Activated effector memory CD4-positive, alpha-beta T cell treated with Interleukin-2 at 50 U/mL for 16 hours (primary cell): ENCODE data around the gene ONECUT2.

ENCODE experiments used
- DNase-seq: peaks from one replicate; pipeline ENCODE4 v3.0.0-alpha.2; 2020

The ONECUT2 gene

GRCh38 chr18:57431467-57432080, 3.6 kb upstream of the ONECUT2 start:
- no peak for DNase-seq

GRCh38 chr18:57432140-57432539, 3.0 kb upstream of the ONECUT2 start:
- no peak for DNase-seq

- DNase-seq: no peak
These were observed 2.3 kb upstream of the ONECUT2 start for GRCh38 chr18:57432751-57433400.

GRCh38 chr18:57433482-57433881, 1.7 kb upstream of the ONECUT2 start:
- no peak for DNase-seq

GRCh38 chr18:57433934-57434535, 1.1 kb upstream of the ONECUT2 start:
- DNase-seq: no peak

- DNase-seq: no peak
These were observed 644 bp downstream of the ONECUT2 start for GRCh38 chr18:57435846-57436190.

- no peak for DNase-seq
These were observed 1.2 kb downstream of the ONECUT2 start for GRCh38 chr18:57436191-57436964.

- no peak for DNase-seq
These were observed 1.8 kb downstream of the ONECUT2 start for GRCh38 chr18:57436965-57437333.

GRCh38 chr18:57437402-57437765, 2.2 kb downstream of the ONECUT2 start:
- DNase-seq: no peak

- DNase-seq: no peak
These were observed 2.8 kb downstream of the ONECUT2 start for GRCh38 chr18:57437766-57438671.

- no peak for DNase-seq
These were observed 3.8 kb downstream of the ONECUT2 start for GRCh38 chr18:57438743-57439608.

- DNase-seq: no peak
These were observed 4.4 kb downstream of the ONECUT2 start for GRCh38 chr18:57439609-57439968.

GRCh38 chr18:57439985-57440330, 4.8 kb downstream of the ONECUT2 start:
- DNase-seq: no peak

- no peak for DNase-seq
These were observed 5.3 kb downstream of the ONECUT2 start for GRCh38 chr18:57440331-57441070.

GRCh38 chr18:57441071-57441794, 6.1 kb downstream of the ONECUT2 start:
- no peak for DNase-seq

GRCh38 chr18:57443247-57443646, 8.1 kb downstream of the ONECUT2 start:
- DNase-seq: no peak

GRCh38 chr18:57443702-57444101, 8.5 kb downstream of the ONECUT2 start:
- no peak for DNase-seq

- DNase-seq: no peak
These were observed 9.2 kb downstream of the ONECUT2 start for GRCh38 chr18:57444301-57444759.

- no peak for DNase-seq
These were observed 10.5 kb downstream of the ONECUT2 start for GRCh38 chr18:57445488-57446319.

GRCh38 chr18:57446322-57446721, 11.1 kb downstream of the ONECUT2 start:
- no peak for DNase-seq
